Effector memory CD4-positive, alpha-beta T cell (primary cell): ENCODE results near the gene SOBP.

Source experiments
- DNase-seq, 3 donors: peaks; one replicate each; pipeline ENCODE4 v3.0.0-alpha.2; 2020
- H3K27ac ChIP-seq: 2 replicates; pipeline ENCODE4 v1.7.0; 2013; ENCODE audit warnings: mild to moderate bottlenecking, low read length, moderate library complexity; ENCODE audit not compliant: insufficient read depth, poor library complexity, severe bottlenecking
- H3K27me3 ChIP-seq: replicated peaks from 2 replicates; pipeline ENCODE4 v1.7.0; 2013; ENCODE audit warnings: mild to moderate bottlenecking, low read length; ENCODE audit not compliant: insufficient read depth, control insufficient read depth, poor library complexity, severe bottlenecking
- H3K36me3 ChIP-seq: 2 replicates; pipeline ENCODE4 v1.7.0; 2013; ENCODE audit warnings: mild to moderate bottlenecking, low read length, moderate library complexity; ENCODE audit not compliant: control insufficient read depth, insufficient read depth
- H3K4me1 ChIP-seq: 2 replicates; pipeline ENCODE4 v1.7.0; 2013; ENCODE audit warnings: low read length, mild to moderate bottlenecking; ENCODE audit not compliant: control insufficient read depth, insufficient read depth, poor library complexity, severe bottlenecking
- H3K4me3 ChIP-seq: 2 replicates; pipeline ENCODE4 v1.7.0; 2013; ENCODE audit warnings: low read length, low read depth, mild to moderate bottlenecking; ENCODE audit not compliant: insufficient read depth, poor library complexity, severe bottlenecking
- H3K9me3 ChIP-seq: 2 replicates; pipeline ENCODE4 v1.7.0; 2013; ENCODE audit warnings: mild to moderate bottlenecking, low read length, moderate library complexity; ENCODE audit not compliant: control insufficient read depth

SOBP gene

GRCh38 chr6:107653183-107653580, 163.3 kb downstream of the SOBP start:
- H3K27me3 ChIP-seq: no peaks in the 10 kb centered on the region
- H3K4me3 ChIP-seq: no peak overlapping the region
- H3K27ac ChIP-seq: no peak overlapping the region
- H3K36me3 ChIP-seq: no peaks in the 10 kb centered on the region
- no peak for DNase-seq
- no peaks in the 10 kb centered on the region for H3K9me3 ChIP-seq
- peaks cover 11% of the 10 kb centered on the region for H3K4me1 ChIP-seq

GRCh38 chr6:107653861-107654394, 164.0 kb downstream of the SOBP start:
- no peak overlapping the region for H3K4me3 ChIP-seq
- H3K27ac ChIP-seq: no peak overlapping the region
- H3K4me1 ChIP-seq: peaks cover 14% of the 10 kb centered on the region
- no peak for DNase-seq
- H3K36me3 ChIP-seq: no peaks in the 10 kb centered on the region
- H3K27me3 ChIP-seq: no peaks in the 10 kb centered on the region
- H3K9me3 ChIP-seq: no peaks in the 10 kb centered on the region

GRCh38 chr6:107654764-107655163, 164.8 kb downstream of the SOBP start:
- H3K27ac ChIP-seq: no peak overlapping the region
- H3K9me3 ChIP-seq: no peaks in the 10 kb centered on the region
- no peak for DNase-seq
- no peaks in the 10 kb centered on the region for H3K27me3 ChIP-seq
- no peak overlapping the region for H3K4me3 ChIP-seq
- H3K4me1 ChIP-seq: peaks cover 14% of the 10 kb centered on the region
- H3K36me3 ChIP-seq: no peaks in the 10 kb centered on the region

GRCh38 chr6:107655245-107655644, 165.3 kb downstream of the SOBP start:
- H3K4me1 ChIP-seq: peaks cover 14% of the 10 kb centered on the region
- no peak for DNase-seq
- no peak overlapping the region for H3K27ac ChIP-seq
- H3K9me3 ChIP-seq: no peaks in the 10 kb centered on the region
- no peak overlapping the region for H3K4me3 ChIP-seq
- no peaks in the 10 kb centered on the region for H3K36me3 ChIP-seq
- no peaks in the 10 kb centered on the region for H3K27me3 ChIP-seq

- no peak for DNase-seq
- Histone ChIP-seq H3K4me1 (peaks cover 14% of the 10 kb centered on the region), H3K9me3 (no peaks in the 10 kb centered on the region), H3K4me3 (no peak overlapping the region), H3K27me3 (no peaks in the 10 kb centered on the region), H3K27ac (no peak overlapping the region), H3K36me3 (no peaks in the 10 kb centered on the region)
Measured at GRCh38 chr6:107655864-107656263, 165.9 kb downstream of the SOBP start.

- H3K4me3 ChIP-seq: no peak overlapping the region
- H3K9me3 ChIP-seq: no peaks in the 10 kb centered on the region
- no peaks in the 10 kb centered on the region for H3K36me3 ChIP-seq
- no peak for DNase-seq
- H3K4me1 ChIP-seq: peaks cover 14% of the 10 kb centered on the region
- H3K27ac ChIP-seq: no peak overlapping the region
- no peaks in the 10 kb centered on the region for H3K27me3 ChIP-seq
Measured at GRCh38 chr6:107656401-107656800, 166.5 kb downstream of the SOBP start.

GRCh38 chr6:107656883-107657282, 167.0 kb downstream of the SOBP start:
- H3K27ac ChIP-seq: no peak overlapping the region
- H3K4me3 ChIP-seq: no peak overlapping the region
- no peaks in the 10 kb centered on the region for H3K36me3 ChIP-seq
- no peak for DNase-seq
- no peaks in the 10 kb centered on the region for H3K27me3 ChIP-seq
- no peaks in the 10 kb centered on the region for H3K9me3 ChIP-seq
- H3K4me1 ChIP-seq: peaks cover 14% of the 10 kb centered on the region

- H3K4me3 ChIP-seq: peak overlapping the region; percentile 36
- H3K4me1 ChIP-seq: peaks cover 14% of the 10 kb centered on the region
- H3K36me3 ChIP-seq: no peaks in the 10 kb centered on the region
- H3K9me3 ChIP-seq: no peaks in the 10 kb centered on the region
- H3K27me3 ChIP-seq: no peaks in the 10 kb centered on the region
- H3K27ac ChIP-seq: no peak overlapping the region
- DNase-seq: no peak
Measured at GRCh38 chr6:107657373-107657754, 167.4 kb downstream of the SOBP start.

GRCh38 chr6:107657755-107658461, 168.0 kb downstream of the SOBP start:
- DNase-seq: no peak
- H3K36me3 ChIP-seq: no peaks in the 10 kb centered on the region
- no peak overlapping the region for H3K27ac ChIP-seq
- H3K4me1 ChIP-seq: peaks cover 14% of the 10 kb centered on the region
- H3K4me3 ChIP-seq: peak overlapping the region; percentile 36
- no peaks in the 10 kb centered on the region for H3K9me3 ChIP-seq
- no peaks in the 10 kb centered on the region for H3K27me3 ChIP-seq

- H3K27ac ChIP-seq: no peak overlapping the region
- DNase-seq: no peak
- H3K9me3 ChIP-seq: no peaks in the 10 kb centered on the region
- no peak overlapping the region for H3K4me3 ChIP-seq
- peaks cover 14% of the 10 kb centered on the region for H3K4me1 ChIP-seq
- H3K36me3 ChIP-seq: no peaks in the 10 kb centered on the region
- H3K27me3 ChIP-seq: no peaks in the 10 kb centered on the region
Measured at GRCh38 chr6:107658920-107659865, 169.3 kb downstream of the SOBP start.
